Neutrophil (primary cell): Measurements from ENCODE around the gene SYTL2.

ENCODE experiments used
- H3K27ac ChIP-seq: fragments of 200-600 bp; sonication (generic); 2 replicates; pipeline ENCODE4 v1.5.1; 2016; ENCODE audit warnings: mild to moderate bottlenecking, moderate library complexity
- H3K27me3 ChIP-seq: fragments of 200-600 bp; sonication (generic); 2 replicates; pipeline ENCODE4 v1.6.0; 2016; ENCODE audit warnings: mild to moderate bottlenecking
- H3K36me3 ChIP-seq: fragments of 200-600 bp; sonication (generic); 2 replicates; pipeline ENCODE4 v1.5.1; 2017
- H3K4me1 ChIP-seq, 2 experiments: fragments of 200-600 bp in 1 of 2; sonication (generic) in 1 of 2; 1 replicate in 1 of 2; 2 replicates in 1 of 2; pipeline versions ENCODE4 v1.5.1 to v1.6.1; 2013 to 2016; ENCODE audit warnings: low read depth in 1 of 2, low read length in 1 of 2, mild to moderate bottlenecking in 1 of 2, moderate library complexity in 1 of 2; ENCODE audit not compliant: control insufficient read depth in 1 of 2, insufficient read depth in 1 of 2
- H3K4me3 ChIP-seq, 2 experiments: fragments of 200-600 bp in 1 of 2; sonication (generic) in 1 of 2; 1 replicate in 1 of 2; 2 replicates in 1 of 2; pipeline ENCODE4 v1.5.1; 2013 to 2016; ENCODE audit warnings: low read depth in 1 of 2, low read length in 1 of 2, mild to moderate bottlenecking in 1 of 2, moderate library complexity in 1 of 2
- H3K9me3 ChIP-seq: fragments of 200-600 bp; sonication (generic); 2 replicates; pipeline ENCODE4 v1.5.1; 2016
- TF ChIP-seq, protein P1 (sequence below): fragments of 200-600 bp; sonication (generic); IDR thresholded peaks from 2 replicates; pipeline ENCODE4 v1.5.1; 2016; ENCODE audit warnings: antibody characterized with exemption

SYTL2 gene

DNA sequence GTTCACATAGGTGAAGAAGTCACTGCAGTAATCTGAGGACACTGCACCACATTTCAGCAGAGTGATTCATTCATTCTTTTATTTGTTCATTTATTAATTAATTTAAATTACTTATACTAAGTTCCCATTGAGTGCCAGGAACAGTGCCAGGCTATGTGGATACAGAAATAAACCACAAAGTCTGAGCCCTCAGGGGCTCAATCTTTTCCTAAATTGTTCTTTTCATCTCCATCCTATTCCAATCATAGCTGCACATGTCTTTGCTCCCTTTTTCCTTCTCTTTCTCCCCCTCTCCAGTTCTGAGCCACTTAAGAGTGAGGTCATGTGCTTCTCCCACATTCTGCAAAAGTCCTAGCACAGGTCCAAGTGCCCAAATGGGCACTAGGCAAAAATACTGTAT is 4.9 kb downstream of the SYTL2 start:
- TF ChIP-seq, protein P1, sequence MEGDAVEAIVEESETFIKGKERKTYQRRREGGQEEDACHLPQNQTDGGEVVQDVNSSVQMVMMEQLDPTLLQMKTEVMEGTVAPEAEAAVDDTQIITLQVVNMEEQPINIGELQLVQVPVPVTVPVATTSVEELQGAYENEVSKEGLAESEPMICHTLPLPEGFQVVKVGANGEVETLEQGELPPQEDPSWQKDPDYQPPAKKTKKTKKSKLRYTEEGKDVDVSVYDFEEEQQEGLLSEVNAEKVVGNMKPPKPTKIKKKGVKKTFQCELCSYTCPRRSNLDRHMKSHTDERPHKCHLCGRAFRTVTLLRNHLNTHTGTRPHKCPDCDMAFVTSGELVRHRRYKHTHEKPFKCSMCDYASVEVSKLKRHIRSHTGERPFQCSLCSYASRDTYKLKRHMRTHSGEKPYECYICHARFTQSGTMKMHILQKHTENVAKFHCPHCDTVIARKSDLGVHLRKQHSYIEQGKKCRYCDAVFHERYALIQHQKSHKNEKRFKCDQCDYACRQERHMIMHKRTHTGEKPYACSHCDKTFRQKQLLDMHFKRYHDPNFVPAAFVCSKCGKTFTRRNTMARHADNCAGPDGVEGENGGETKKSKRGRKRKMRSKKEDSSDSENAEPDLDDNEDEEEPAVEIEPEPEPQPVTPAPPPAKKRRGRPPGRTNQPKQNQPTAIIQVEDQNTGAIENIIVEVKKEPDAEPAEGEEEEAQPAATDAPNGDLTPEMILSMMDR, result no peak
- H3K27ac ChIP-seq, result no peak overlapping the region
- H3K4me3 ChIP-seq, result no peak overlapping the region
- no peaks in the 10 kb centered on the region for H3K36me3 ChIP-seq
- H3K4me1 ChIP-seq, result peaks cover 7 to 9% of the 10 kb centered on the region in 2 experiments
- H3K27me3 ChIP-seq, result peaks cover 35% of the 10 kb centered on the region
- H3K9me3 ChIP-seq, result no peaks in the 10 kb centered on the region

DNA sequence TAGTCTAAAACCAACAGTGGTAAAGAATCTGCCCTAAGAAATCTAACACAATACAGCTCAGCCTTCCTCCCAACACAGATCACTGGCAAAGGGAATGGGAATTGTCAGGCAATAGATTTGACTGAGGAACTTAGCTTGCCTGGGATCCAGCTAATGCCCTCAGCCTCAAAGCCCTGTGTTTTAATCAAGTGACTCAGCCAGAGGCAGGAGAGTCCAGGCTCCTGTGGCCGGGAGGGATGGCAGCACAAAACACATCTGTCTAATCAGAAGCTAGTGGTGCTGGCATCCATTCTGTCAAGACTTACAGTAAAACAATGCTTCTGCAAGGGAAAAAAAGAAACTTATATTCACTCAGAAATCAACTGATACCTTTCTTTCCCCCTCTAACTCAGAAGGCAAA is 5.6 kb downstream of the SYTL2 start:
- Histone ChIP-seq H3K4me1 (peaks cover 1 to 3% of the 10 kb centered on the region in 2 experiments), H3K9me3 (no peaks in the 10 kb centered on the region), H3K27ac (no peak overlapping the region), H3K27me3 (peaks cover 29% of the 10 kb centered on the region), H3K4me3 (no peak overlapping the region), H3K36me3 (no peaks in the 10 kb centered on the region)
- TF ChIP-seq, protein P1, result no peak

DNA sequence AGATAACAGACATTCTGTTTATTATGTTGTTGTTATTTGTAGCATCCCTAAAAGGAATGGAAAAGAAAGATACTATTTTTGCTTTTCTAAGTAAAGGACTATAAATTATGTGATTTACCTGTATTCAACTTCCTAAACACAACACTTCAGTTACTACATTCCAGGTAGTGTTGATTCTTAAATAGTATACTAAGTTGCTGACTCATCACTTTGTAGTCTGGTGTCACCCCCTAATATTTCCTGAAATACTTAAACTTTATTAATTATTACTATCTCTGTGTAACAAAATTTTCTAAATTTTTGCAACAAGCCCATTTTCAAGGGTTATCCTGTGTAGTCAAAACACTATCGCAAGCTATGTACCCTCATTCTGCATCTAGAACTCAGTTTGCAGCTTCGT is 7.0 kb downstream of the SYTL2 start:
- TF ChIP-seq, protein P1, result no peak
- no peak overlapping the region for H3K4me3 ChIP-seq
- H3K36me3 ChIP-seq, result no peaks in the 10 kb centered on the region
- H3K27me3 ChIP-seq, result peaks cover 14% of the 10 kb centered on the region
- H3K4me1 ChIP-seq, result no peaks in the 10 kb centered on the region
- H3K9me3 ChIP-seq, result no peaks in the 10 kb centered on the region
- H3K27ac ChIP-seq, result no peak overlapping the region

DNA sequence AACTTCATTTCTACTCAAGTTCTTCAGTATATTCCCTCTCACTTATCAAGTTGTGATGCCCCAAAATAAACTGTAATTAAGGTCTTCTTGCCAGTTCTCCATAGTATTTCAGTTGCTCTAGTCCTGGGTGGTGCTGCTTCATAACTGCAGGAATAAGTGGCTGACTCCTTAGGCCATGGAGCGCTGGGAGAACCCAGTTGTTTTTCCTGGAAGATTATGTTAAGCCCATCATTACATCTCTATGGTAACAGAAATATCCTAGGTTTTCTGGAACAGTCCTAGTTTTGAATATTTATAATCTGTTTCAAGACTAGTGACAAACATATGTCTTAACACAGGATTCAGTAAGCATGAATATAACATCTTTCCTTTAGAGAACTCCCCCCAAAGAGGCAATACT is 7.6 kb downstream of the SYTL2 start:
- no peaks in the 10 kb centered on the region for H3K4me1 ChIP-seq
- H3K27ac ChIP-seq, result no peak overlapping the region
- TF ChIP-seq, protein P1, result no peak
- H3K4me3 ChIP-seq, result no peak overlapping the region
- no peaks in the 10 kb centered on the region for H3K36me3 ChIP-seq
- peaks cover 11% of the 10 kb centered on the region for H3K27me3 ChIP-seq
- no peaks in the 10 kb centered on the region for H3K9me3 ChIP-seq

DNA sequence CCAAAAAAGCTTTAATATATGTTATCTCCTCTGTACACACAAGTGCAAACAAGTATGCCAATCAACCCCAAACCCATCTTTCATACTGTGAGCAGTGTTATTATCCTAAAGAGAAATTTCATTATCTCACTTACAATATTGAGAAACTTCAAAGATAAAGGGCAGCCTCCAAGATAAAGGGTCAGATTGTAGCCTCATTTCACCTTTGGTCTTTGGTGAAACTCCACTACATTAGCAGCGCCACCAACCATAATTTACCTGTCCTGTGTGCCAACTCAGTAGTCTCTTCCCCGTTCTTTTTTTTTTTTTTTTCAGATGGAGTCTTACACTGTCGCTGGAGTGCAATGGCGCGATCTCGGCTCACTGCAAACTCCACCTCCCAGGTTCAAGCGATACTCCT is 9.4 kb downstream of the SYTL2 start:
- TF ChIP-seq, protein P1, result no peak
- Histone ChIP-seq H3K27me3 (no peaks in the 10 kb centered on the region), H3K36me3 (no peaks in the 10 kb centered on the region), H3K4me1 (no peaks in the 10 kb centered on the region), H3K4me3 (no peak overlapping the region), H3K27ac (no peak overlapping the region), H3K9me3 (no peaks in the 10 kb centered on the region)
